Liver (tissue), 3 donors: Measurements from ENCODE around the gene NHERF1.
A peak's percentile ranks its signal among the peaks of the same experiment; 100 is the strongest.

ENCODE experiments used
- FOXA1 ChIP-seq: IDR thresholded peaks from 2 replicates; pipeline ENCODE4 v1.6.1; 2016; ENCODE audit warnings: antibody characterized with exemption
- GABPA ChIP-seq, 2 donors: IDR thresholded peaks in 1 of 2; conservative IDR thresholded peaks in 1 of 2; 2 replicates each; pipeline ENCODE4 v1.6.1; 2016; ENCODE audit warnings: antibody characterized with exemption in 2 of 2, mild to moderate bottlenecking in 1 of 2, moderate library complexity in 1 of 2
- JUND ChIP-seq, 2 donors: IDR thresholded peaks; 2 replicates each; pipeline ENCODE4 v1.6.1; 2016; ENCODE audit warnings: antibody characterized with exemption in 2 of 2
- RAD21 ChIP-seq, 2 donors: IDR thresholded peaks; 2 replicates each; pipeline ENCODE4 v1.6.1; 2016; ENCODE audit warnings: antibody characterized with exemption in 2 of 2, mild to moderate bottlenecking in 2 of 2
- REST ChIP-seq: IDR thresholded peaks from 2 replicates; pipeline ENCODE4 v1.6.1; 2016; ENCODE audit warnings: antibody characterized with exemption, mild to moderate bottlenecking
- RXRA ChIP-seq, 2 donors: IDR thresholded peaks; 2 replicates each; pipeline ENCODE4 v1.6.1; 2017 to 2018; ENCODE audit warnings: antibody characterized with exemption in 2 of 2, mild to moderate bottlenecking in 1 of 2
- SP1 ChIP-seq: IDR thresholded peaks from 2 replicates; pipeline ENCODE4 v1.6.1; 2018; ENCODE audit warnings: antibody characterized with exemption, mild to moderate bottlenecking
- TAF1 ChIP-seq: conservative IDR thresholded peaks from 2 replicates; pipeline ENCODE4 v1.6.1; 2016; ENCODE audit warnings: antibody characterized with exemption, mild to moderate bottlenecking
- ZBTB33 ChIP-seq: IDR thresholded peaks from 2 replicates; pipeline ENCODE4 v1.6.1; 2016; ENCODE audit warnings: antibody characterized with exemption
- TF ChIP-seq, protein P1 (sequence below): fragments of 150-350 bp; IDR thresholded peaks from 2 replicates; pipeline ENCODE4 v1.5.1; 2017; ENCODE audit warnings: improper control_type of control experiment, low read depth, low read length; ENCODE audit not compliant: missing input control
- TF ChIP-seq, protein P2 (sequence below): IDR thresholded peaks from 2 replicates; pipeline ENCODE4 v1.6.1; 2016; ENCODE audit warnings: antibody characterized with exemption
- donor health status: healthy.
- donor health status: healthy.

GRCh38 chr17:74763565-74764387 is 15.3 kb downstream of the NHERF1 start:
- TF ChIP-seq, protein P1, sequence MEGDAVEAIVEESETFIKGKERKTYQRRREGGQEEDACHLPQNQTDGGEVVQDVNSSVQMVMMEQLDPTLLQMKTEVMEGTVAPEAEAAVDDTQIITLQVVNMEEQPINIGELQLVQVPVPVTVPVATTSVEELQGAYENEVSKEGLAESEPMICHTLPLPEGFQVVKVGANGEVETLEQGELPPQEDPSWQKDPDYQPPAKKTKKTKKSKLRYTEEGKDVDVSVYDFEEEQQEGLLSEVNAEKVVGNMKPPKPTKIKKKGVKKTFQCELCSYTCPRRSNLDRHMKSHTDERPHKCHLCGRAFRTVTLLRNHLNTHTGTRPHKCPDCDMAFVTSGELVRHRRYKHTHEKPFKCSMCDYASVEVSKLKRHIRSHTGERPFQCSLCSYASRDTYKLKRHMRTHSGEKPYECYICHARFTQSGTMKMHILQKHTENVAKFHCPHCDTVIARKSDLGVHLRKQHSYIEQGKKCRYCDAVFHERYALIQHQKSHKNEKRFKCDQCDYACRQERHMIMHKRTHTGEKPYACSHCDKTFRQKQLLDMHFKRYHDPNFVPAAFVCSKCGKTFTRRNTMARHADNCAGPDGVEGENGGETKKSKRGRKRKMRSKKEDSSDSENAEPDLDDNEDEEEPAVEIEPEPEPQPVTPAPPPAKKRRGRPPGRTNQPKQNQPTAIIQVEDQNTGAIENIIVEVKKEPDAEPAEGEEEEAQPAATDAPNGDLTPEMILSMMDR = no peak
- TF ChIP-seq REST = peak; percentile 27
- TF ChIP-seq, protein P2, sequence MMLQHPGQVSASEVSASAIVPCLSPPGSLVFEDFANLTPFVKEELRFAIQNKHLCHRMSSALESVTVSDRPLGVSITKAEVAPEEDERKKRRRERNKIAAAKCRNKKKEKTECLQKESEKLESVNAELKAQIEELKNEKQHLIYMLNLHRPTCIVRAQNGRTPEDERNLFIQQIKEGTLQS = no peak
- TF ChIP-seq RXRA (IDR thresholded peaks at IDR 0.05) = peak; percentile 31 to 52
- TF ChIP-seq GABPA (IDR thresholded peaks at IDR 0.05 in 1 of 2, conservative IDR thresholded peaks at IDR 0.05 in 1 of 2) = no peak
- no peak for TF ChIP-seq TAF1
- no peak for TF ChIP-seq FOXA1
- peak in 1 of 2 donors; percentile 25 for TF ChIP-seq JUND (IDR thresholded peaks at IDR 0.05)
- TF ChIP-seq ZBTB33 = no peak
- TF ChIP-seq SP1 = peak; percentile 34
- TF ChIP-seq RAD21 (IDR thresholded peaks at IDR 0.05) = no peak
